Progenitor cell of endocrine pancreas (in vitro differentiated cells): Measurements from ENCODE around the gene GALK1. TPM values are rescaled to one million over a fixed set of nuclear protein-coding genes. Genes with fewer than 3 reads are reported as not detected.
"Not testable (repeated sequence)": the region's sequence is repeated elsewhere in the genome, so short reads cannot be mapped to it uniquely, and the experiment has no call there.

ENCODE experiments used
- DNase-seq: peaks from one replicate; pipeline ENCODE4 v3.0.0; 2021; ENCODE audit warnings: low spot score; ENCODE audit not compliant: unreplicated experiment
- H3K27ac Mint-ChIP-seq: 2 replicates; pipeline ENCODE4 v1.8.0; 2021; ENCODE audit warnings: mild to moderate bottlenecking, moderate library complexity, mixed read lengths
- H3K27me3 Mint-ChIP-seq: 2 replicates; pipeline ENCODE4 v1.8.0; 2021; ENCODE audit warnings: mixed read lengths
- H3K36me3 Mint-ChIP-seq: 2 replicates; pipeline ENCODE4 v1.8.0; 2022; ENCODE audit warnings: mixed read lengths; ENCODE audit not compliant: insufficient read depth
- H3K4me1 Mint-ChIP-seq: 2 replicates; pipeline ENCODE4 v1.8.0; 2021; ENCODE audit warnings: low read depth, mixed read lengths
- H3K4me3 Mint-ChIP-seq: 2 replicates; pipeline ENCODE4 v1.8.0; 2021; ENCODE audit warnings: low read depth, mild to moderate bottlenecking, moderate library complexity, mixed read lengths
- H3K9me3 Mint-ChIP-seq: 2 replicates; pipeline ENCODE4 v1.8.0; 2021; ENCODE audit warnings: low read depth, mixed read lengths
- total RNA-seq: library from RNA; stranded (reverse); gene quantifications from 2 replicates; pipeline ENCODE4 v1.2.1, GENCODE V29; 2021
- TF ChIP-seq, protein P1 (sequence below): fragments of 200-600 bp; sonication (generic); IDR thresholded peaks from one replicate; pipeline ENCODE4 v1.5.0; 2021; ENCODE audit warnings: antibody characterized with exemption, mild to moderate bottlenecking; ENCODE audit not compliant: unreplicated experiment

The GALK1 gene
- total RNA-seq, 1 donor from 2014 or later = 11.2 TPM

DNA sequence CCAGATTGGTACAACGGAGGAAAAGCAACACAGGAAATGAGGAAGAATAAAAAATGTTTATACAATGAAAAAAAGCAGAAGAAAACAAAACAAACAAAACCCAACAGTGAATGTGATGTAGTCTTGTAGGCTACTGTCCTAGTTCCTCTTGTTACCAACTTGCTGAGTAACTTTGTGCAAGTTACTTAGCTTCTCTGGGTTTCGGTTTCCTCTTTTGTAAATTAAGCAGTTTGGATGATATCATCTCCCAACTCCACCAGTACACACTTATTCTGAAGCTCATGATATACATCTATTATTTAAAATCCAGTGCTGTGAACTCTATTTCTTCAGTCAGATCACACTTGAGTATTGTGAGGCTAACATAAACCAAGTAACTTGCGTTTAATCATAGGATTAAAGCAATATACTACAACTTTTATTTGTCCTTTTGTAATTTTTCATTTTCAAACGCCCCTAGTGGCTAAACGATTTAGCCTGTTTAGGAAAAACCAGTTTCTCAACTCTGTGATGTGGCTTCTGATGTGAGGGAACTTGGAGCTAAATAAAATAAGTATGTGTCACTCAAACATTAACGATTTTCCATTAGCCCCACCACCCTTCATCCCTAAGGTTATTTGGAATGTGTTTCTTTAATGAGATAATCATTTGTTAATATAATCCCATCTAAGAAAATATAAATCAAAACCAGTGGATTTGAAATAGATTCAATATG lies 18.2 kb upstream of the GALK1 start:
- peak overlapping the region; percentile 56 for H3K4me3 Mint-ChIP-seq
- H3K36me3 Mint-ChIP-seq = peaks cover 13% of the 10 kb centered on the region
- H3K27me3 Mint-ChIP-seq = no peaks in the 10 kb centered on the region
- TF ChIP-seq, protein P1, sequence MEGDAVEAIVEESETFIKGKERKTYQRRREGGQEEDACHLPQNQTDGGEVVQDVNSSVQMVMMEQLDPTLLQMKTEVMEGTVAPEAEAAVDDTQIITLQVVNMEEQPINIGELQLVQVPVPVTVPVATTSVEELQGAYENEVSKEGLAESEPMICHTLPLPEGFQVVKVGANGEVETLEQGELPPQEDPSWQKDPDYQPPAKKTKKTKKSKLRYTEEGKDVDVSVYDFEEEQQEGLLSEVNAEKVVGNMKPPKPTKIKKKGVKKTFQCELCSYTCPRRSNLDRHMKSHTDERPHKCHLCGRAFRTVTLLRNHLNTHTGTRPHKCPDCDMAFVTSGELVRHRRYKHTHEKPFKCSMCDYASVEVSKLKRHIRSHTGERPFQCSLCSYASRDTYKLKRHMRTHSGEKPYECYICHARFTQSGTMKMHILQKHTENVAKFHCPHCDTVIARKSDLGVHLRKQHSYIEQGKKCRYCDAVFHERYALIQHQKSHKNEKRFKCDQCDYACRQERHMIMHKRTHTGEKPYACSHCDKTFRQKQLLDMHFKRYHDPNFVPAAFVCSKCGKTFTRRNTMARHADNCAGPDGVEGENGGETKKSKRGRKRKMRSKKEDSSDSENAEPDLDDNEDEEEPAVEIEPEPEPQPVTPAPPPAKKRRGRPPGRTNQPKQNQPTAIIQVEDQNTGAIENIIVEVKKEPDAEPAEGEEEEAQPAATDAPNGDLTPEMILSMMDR = peak; percentile 83
- no peaks in the 10 kb centered on the region for H3K9me3 Mint-ChIP-seq
- DNase-seq = no peak
- peaks cover 39% of the 10 kb centered on the region for H3K4me1 Mint-ChIP-seq
- H3K27ac Mint-ChIP-seq = peak overlapping the region; percentile 100

DNA sequence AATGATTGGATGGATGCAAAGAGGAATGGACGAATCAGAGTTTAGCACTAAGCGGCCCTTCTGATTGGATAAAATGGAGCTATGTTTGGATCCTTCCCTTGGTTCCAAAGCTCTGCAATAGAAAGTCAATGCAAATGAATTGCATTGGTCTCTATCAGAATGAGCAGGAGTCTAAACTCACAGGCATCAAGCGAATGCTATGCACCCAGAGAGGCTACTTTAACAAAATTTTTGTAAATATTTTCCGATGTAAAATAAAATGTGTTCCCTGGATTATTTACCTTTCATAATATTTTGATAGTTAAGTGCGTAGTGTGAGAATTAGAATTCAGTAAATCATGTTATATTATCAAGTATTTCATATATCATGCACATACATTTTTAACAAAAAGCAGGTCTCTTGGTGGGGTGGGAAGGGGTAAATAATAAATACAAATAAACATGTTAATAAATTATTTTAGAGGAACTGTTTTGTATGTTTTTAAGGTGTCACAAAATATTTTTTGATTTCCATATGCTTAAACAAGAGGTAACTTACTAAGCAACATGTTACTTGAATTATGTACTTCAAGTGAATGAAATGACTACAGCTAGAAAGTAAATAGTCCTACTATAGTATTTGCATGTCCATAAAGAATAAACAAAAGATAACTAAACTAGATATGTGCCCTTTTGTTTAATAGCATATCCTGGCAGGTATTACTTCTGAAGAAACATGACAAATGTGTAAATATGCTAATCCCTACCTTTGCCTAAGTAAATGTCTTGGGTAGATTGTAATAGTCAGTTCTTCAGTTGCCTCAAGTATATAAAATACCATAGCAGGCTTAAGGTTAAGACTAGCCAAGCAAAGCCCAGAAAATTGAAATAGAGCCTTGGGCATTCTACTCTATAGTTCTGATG lies 15.2 kb upstream of the GALK1 start:
- TF ChIP-seq, protein P1 = no peak
- peaks cover 35% of the 10 kb centered on the region for H3K4me1 Mint-ChIP-seq
- peak overlapping the region; percentile 95 for H3K4me3 Mint-ChIP-seq
- peaks cover 26% of the 10 kb centered on the region for H3K36me3 Mint-ChIP-seq
- H3K27ac Mint-ChIP-seq = peak overlapping the region; percentile 100
- H3K27me3 Mint-ChIP-seq = no peaks in the 10 kb centered on the region
- no peaks in the 10 kb centered on the region for H3K9me3 Mint-ChIP-seq
- DNase-seq = no peak

DNA sequence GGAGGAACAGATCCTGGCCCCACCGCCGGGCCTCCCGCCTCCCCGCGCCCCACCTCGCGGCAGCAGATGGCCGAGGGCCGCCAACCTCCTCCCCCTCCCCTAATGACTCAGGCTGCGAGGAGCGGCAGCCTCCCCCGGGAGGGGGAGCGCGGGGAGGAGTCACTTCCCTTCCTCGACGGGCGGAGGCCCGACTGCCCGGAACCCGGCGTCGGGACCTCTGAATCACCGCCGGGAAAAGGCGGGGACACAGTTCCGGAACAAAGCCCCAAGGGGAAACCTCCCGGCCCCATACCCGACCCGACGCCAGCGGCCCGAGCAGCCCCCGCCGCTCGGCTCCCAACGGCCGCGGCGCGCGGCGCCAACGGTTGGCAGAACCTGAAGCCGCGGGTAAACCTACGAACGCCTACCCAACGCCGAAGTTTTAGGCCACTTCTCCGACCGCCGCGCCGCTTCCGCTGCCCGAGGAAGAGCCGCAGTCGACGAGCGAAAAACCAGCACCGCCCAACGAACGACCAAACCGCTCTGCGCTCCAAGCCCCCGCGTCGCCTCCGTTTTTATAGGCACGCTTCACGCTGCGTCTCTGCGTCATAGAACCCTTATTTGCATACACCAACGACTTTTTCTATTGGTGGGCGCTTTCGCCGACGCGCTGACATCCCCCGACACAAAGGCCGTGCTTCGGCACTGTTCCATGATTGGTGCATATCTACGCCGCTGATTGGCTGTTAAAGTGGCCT lies 14.4 kb upstream of the GALK1 start:
- Mint-ChIP-seq H3K27ac (peak overlapping the region; percentile 100), H3K9me3 (no peaks in the 10 kb centered on the region), H3K4me3 (peak overlapping the region; percentile 95), H3K27me3 (no peaks in the 10 kb centered on the region), H3K4me1 (peaks cover 33% of the 10 kb centered on the region), H3K36me3 (peaks cover 26% of the 10 kb centered on the region)
- peak; percentile 87 for DNase-seq
- TF ChIP-seq, protein P1 = no peak

DNA sequence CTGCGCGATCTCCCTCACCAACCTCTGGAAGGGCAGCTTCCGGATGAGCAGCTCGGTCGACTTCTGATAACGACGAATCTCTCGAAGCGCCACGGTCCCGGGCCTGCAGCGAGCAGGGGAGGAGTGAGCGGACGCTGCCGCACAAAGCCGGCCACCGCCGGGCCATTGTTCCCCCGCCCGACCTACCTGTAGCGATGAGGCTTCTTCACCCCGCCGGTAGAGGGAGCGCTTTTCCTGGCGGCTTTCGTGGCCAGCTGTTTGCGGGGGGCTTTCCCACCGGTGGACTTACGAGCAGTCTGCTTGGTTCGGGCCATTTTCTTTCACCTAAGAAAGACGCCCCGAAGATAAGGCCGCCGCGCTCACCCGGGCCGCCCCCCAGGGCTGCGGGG lies 13.9 kb upstream of the GALK1 start:
- H3K9me3 Mint-ChIP-seq = no peaks in the 10 kb centered on the region
- peak overlapping the region; percentile 95 for H3K4me3 Mint-ChIP-seq
- TF ChIP-seq, protein P1 = peak; percentile 67
- H3K4me1 Mint-ChIP-seq = peaks cover 28% of the 10 kb centered on the region
- H3K27ac Mint-ChIP-seq = peak overlapping the region; percentile 97
- H3K36me3 Mint-ChIP-seq = peaks cover 26% of the 10 kb centered on the region
- no peak for DNase-seq
- no peaks in the 10 kb centered on the region for H3K27me3 Mint-ChIP-seq

DNA sequence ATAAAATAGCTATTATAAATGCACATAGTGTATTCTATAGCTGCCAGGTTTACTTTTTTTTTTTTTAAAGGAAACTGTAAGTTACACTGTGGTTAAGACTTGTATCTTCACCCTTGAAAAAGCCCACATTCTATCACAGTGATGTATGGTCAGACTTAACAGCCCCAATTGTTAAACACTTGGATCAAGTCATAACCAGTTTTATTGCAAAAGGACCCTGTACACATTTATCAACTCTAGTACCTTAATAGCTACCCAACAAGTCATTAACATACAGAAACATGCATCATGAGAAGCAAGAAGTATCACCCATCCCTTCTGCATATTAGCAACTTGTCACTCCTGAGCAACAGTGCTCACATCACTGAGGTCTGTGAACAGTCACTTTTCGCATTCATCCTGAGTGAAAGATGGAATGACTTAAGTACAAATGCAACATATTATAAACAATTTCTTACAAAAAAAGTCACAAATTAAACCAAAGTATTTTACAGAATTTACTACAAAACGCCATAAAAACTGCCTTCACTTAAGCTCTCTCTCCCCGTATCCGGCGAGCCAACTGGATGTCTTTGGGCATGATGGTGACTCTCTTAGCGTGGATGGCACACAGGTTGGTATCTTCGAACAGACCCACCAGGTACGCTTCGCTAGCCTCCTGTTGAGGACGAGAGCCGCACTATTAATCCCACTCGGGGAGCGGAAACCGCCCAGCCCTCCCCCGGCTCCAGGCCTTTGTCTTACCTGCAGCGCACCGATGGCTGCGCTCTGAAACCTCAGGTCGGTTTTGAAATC lies 13.3 kb upstream of the GALK1 start:
- H3K4me3 Mint-ChIP-seq = peak overlapping the region; percentile 95
- peaks cover 22% of the 10 kb centered on the region for H3K4me1 Mint-ChIP-seq
- H3K27me3 Mint-ChIP-seq, DNase-seq, H3K9me3 Mint-ChIP-seq: not testable (repeated sequence)
- peak overlapping the region; percentile 97 for H3K27ac Mint-ChIP-seq
- peaks cover 26% of the 10 kb centered on the region for H3K36me3 Mint-ChIP-seq
